HG03558 (cell line): ENCODE results near the gene CDK4.

Experiments
- ATAC-seq: cut with Tn5 transposase; IDR thresholded peaks from one replicate; pipeline ENCODE4 v1.9.1; 2021; ENCODE audit warnings: moderate number of reproducible peaks; ENCODE audit not compliant: unreplicated experiment; ENCODE audit errors: extremely low read depth

The CDK4 gene

GRCh38 chr12:57772429-57773322 is 20.6 kb upstream of the CDK4 start, which contains the start of gene EEF1AKMT3:
TSS of gene EEF1AKMT3 (plus strand) at chr12:57772614. CDS start at chr12:57772725, 111 bp downstream.
- ATAC-seq, result peak; percentile 4

GRCh38 chr12:57771873-57772428 is 19.8 kb upstream of the CDK4 start, which contains the start of gene METTL1:
TSS of gene METTL1 (minus strand) at chr12:57772105. CDS start at chr12:57772083, 22 bp downstream.
- ATAC-seq, result peak; percentile 45

GRCh38 chr12:57771236-57771872 is 19.2 kb upstream of the CDK4 start:
- peak; percentile 64 for ATAC-seq

GRCh38 chr12:57770734-57771133 is 18.6 kb upstream of the CDK4 start:
- ATAC-seq, result no peak

GRCh38 chr12:57769594-57769993 is 17.5 kb upstream of the CDK4 start:
- ATAC-seq, result no peak

GRCh38 chr12:57767876-57768275 is 15.8 kb upstream of the CDK4 start:
- ATAC-seq, result no peak

GRCh38 chr12:57767305-57767698 is 15.2 kb upstream of the CDK4 start:
- no peak for ATAC-seq

- no peak for ATAC-seq
These were observed 14.6 kb upstream of the CDK4 start, which contains the start of gene CYP27B1 for GRCh38 chr12:57766464-57767304. TSS of gene CYP27B1 (minus strand) at chr12:57767078. CDS start at chr12:57767041, 37 bp downstream.

GRCh38 chr12:57765698-57766463 is 13.8 kb upstream of the CDK4 start:
- no peak for ATAC-seq

- no peak for ATAC-seq
These were observed 13.0 kb upstream of the CDK4 start for GRCh38 chr12:57765003-57765697.

- no peak for ATAC-seq
These were observed 12.5 kb upstream of the CDK4 start for GRCh38 chr12:57764662-57765002.

- ATAC-seq, result no peak
These were observed 12.0 kb upstream of the CDK4 start for GRCh38 chr12:57763881-57764661.

- no peak for ATAC-seq
These were observed 10.4 kb upstream of the CDK4 start for GRCh38 chr12:57762463-57762862.

- ATAC-seq, result no peak
These were observed 9.4 kb upstream of the CDK4 start for GRCh38 chr12:57761391-57761998.

GRCh38 chr12:57760347-57760982 is 8.4 kb upstream of the CDK4 start:
- ATAC-seq, result no peak

- ATAC-seq, result no peak
These were observed 7.4 kb upstream of the CDK4 start for GRCh38 chr12:57759360-57759980.
